BE2C (cell line): ENCODE data around the gene SLC10A2.

Experiments used
- DNase-seq: peaks from one replicate; pipeline ENCODE4 v3.0.0-alpha.2; 2020
- H3K27me3 ChIP-seq: fragments of 250-450 bp; sonication (Bioruptor Pico); 2 replicates; pipeline ENCODE4 v1.5.1; 2020; ENCODE audit warnings: mild to moderate bottlenecking
- H3K36me3 ChIP-seq: fragments of 250-450 bp; sonication (Bioruptor Pico); 2 replicates; pipeline ENCODE4 v1.5.1; 2020; ENCODE audit warnings: mild to moderate bottlenecking
- H3K4me1 ChIP-seq: fragments of 250-450 bp; sonication (Bioruptor Pico); 2 replicates; pipeline ENCODE4 v1.5.1; 2020
- H3K4me3 ChIP-seq: 2 replicates; pipeline ENCODE4 v1.5.1; 2011; ENCODE audit warnings: low read depth, low read length
- H3K9me3 ChIP-seq: fragments of 250-450 bp; sonication (Bioruptor Pico); 2 replicates; pipeline ENCODE4 v1.5.1; 2020
- TF ChIP-seq, protein P1 (sequence below): IDR thresholded peaks from 2 replicates; pipeline ENCODE4 v1.5.1; 2012; ENCODE audit warnings: mild to moderate bottlenecking, low read depth, low read length

The SLC10A2 gene

DNA sequence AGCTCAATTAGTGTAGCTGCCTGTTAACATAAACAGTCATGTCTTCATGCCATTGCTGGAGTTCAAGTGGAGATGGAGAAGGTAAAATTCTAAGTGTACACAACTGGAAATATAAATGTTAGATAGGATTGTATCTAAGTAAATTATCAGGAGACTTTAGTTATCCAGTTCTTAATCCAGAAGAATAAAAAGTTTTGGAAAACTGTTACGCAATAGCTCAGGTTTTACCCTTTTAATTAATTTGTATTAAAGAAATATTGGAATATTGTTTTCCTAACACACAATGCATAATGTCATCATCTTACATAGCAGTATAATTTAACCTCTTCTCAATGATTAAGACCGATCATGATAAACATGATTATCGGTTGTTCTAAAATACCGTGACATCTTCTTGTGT lies 2.8 kb downstream of the SLC10A2 start:
- TF ChIP-seq, protein P1, sequence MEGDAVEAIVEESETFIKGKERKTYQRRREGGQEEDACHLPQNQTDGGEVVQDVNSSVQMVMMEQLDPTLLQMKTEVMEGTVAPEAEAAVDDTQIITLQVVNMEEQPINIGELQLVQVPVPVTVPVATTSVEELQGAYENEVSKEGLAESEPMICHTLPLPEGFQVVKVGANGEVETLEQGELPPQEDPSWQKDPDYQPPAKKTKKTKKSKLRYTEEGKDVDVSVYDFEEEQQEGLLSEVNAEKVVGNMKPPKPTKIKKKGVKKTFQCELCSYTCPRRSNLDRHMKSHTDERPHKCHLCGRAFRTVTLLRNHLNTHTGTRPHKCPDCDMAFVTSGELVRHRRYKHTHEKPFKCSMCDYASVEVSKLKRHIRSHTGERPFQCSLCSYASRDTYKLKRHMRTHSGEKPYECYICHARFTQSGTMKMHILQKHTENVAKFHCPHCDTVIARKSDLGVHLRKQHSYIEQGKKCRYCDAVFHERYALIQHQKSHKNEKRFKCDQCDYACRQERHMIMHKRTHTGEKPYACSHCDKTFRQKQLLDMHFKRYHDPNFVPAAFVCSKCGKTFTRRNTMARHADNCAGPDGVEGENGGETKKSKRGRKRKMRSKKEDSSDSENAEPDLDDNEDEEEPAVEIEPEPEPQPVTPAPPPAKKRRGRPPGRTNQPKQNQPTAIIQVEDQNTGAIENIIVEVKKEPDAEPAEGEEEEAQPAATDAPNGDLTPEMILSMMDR = no peak
- H3K4me1 ChIP-seq = no peaks in the 10 kb centered on the region
- no peak for DNase-seq
- H3K4me3 ChIP-seq = no peak overlapping the region
- peaks cover 5% of the 10 kb centered on the region; the same call in 1 of the 2 replicates for H3K27me3 ChIP-seq
- no peaks in the 10 kb centered on the region for H3K36me3 ChIP-seq
- no peaks in the 10 kb centered on the region for H3K9me3 ChIP-seq

- Histone ChIP-seq H3K27me3 (peaks cover 5% of the 10 kb centered on the region; the same call in 1 of the 2 replicates), H3K4me3 (no peak overlapping the region), H3K36me3 (no peaks in the 10 kb centered on the region), H3K4me1 (no peaks in the 10 kb centered on the region), H3K9me3 (no peaks in the 10 kb centered on the region)
- TF ChIP-seq, protein P1 = no peak
- no peak for DNase-seq
Observed at GRCh38 chr13:103062079-103062478, 4.1 kb downstream of the SLC10A2 start.

DNA sequence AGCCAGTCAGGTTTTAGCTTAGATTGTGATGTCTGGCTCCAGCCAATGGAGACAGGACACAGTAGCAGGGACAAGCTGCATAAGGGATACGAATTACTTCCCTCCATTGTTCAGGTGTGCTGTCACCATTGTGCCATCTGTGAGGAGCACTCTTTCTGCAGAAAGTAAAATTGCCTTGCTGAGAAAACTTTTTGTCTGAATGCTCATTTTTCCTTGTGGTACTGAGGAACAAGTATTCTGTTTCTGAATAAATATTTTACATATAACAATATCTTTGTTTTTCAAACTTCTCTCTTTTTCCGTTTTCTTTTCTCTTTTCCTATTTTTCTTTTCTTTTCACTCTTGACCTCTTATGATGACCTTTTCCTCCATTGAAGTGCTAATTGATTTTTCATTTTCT lies 10.2 kb downstream of the SLC10A2 start:
- H3K4me1 ChIP-seq = no peaks in the 10 kb centered on the region
- DNase-seq = no peak
- H3K36me3 ChIP-seq = no peaks in the 10 kb centered on the region
- H3K9me3 ChIP-seq = no peaks in the 10 kb centered on the region; the same call in 1 of the 2 replicates
- TF ChIP-seq, protein P1 = no peak
- H3K27me3 ChIP-seq = peaks cover 3% of the 10 kb centered on the region; the same call in 1 of the 2 replicates
- H3K4me3 ChIP-seq = no peak overlapping the region

DNA sequence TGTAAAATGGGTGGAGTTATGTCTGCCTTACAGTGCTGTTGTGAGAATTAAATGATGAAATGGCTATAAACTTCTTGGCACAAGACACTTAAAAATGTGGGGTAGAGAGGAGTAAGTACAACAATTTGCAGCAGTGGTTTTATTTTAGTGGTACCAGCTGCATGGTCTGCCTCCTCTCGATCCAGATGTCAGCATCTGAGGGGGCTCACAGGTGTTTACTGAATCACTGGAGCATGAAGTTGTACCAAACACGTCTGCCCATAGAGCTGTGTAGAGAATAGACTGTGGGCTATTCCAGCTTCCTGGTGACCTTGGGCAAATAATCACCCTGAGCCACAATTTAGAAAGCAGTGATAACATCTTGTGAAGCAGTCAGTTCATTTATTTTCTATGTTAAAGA lies 11.1 kb downstream of the SLC10A2 start:
- TF ChIP-seq, protein P1 = no peak
- DNase-seq = no peak
- Histone ChIP-seq H3K4me3 (no peak overlapping the region), H3K36me3 (no peaks in the 10 kb centered on the region), H3K27me3 (peaks cover 8% of the 10 kb centered on the region; the same call in 1 of the 2 replicates), H3K9me3 (no peaks in the 10 kb centered on the region; the same call in 1 of the 2 replicates), H3K4me1 (no peaks in the 10 kb centered on the region)

GRCh38 chr13:103046676-103047075 lies 19.5 kb downstream of the SLC10A2 start:
- Histone ChIP-seq H3K9me3 (no peaks in the 10 kb centered on the region), H3K27me3 (peaks cover 6% of the 10 kb centered on the region; the same call in 1 of the 2 replicates), H3K36me3 (no peaks in the 10 kb centered on the region), H3K4me3 (no peak overlapping the region), H3K4me1 (no peaks in the 10 kb centered on the region)
- TF ChIP-seq, protein P1 = no peak
- DNase-seq = no peak

DNA sequence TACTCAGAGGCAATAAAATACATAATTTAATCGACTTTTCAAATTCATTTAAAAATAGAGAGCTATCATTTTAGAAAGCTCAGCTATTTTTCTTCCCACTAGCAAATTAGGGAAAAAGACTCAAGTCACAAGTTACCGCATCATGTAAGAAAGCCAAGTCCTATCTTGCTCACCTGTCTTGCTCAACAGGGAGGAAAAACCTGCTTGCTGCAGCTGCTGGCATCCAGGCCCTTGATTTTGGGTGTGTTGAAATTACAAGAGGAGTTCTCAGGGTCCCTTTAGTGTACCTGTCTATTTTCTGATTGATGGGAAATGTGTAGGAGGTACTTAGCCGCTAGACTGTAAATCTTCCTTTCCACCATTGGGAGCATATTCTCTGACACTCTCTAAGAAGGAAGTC lies 22.2 kb downstream of the SLC10A2 start:
- peaks cover 23% of the 10 kb centered on the region for H3K27me3 ChIP-seq
- DNase-seq = no peak
- H3K9me3 ChIP-seq = no peaks in the 10 kb centered on the region
- TF ChIP-seq, protein P1 = no peak
- H3K4me1 ChIP-seq = no peaks in the 10 kb centered on the region
- H3K36me3 ChIP-seq = no peaks in the 10 kb centered on the region
- H3K4me3 ChIP-seq = no peak overlapping the region
